Astrocyte (in vitro differentiated cells and primary cell): ENCODE results near the gene HOXB6. TPM values are rescaled to one million over a fixed set of nuclear protein-coding genes. Genes with fewer than 3 reads are reported as not detected.

ENCODE experiments used
- DNase-seq: peaks from one replicate; pipeline ENCODE4 v3.0.0-alpha.2; 2010; ENCODE audit warnings: low read depth
- FAIRE-seq: peaks from 2 replicates; lab custom pipeline; 2011; peaks lifted over from hg19 to GRCh38; lab: Jason Lieb, UNC
- H2AFZ ChIP-seq: 2 replicates; pipeline ENCODE4 v1.6.0; 2012; ENCODE audit warnings: low read depth, low read length, inconsistent platforms
- H3K27ac ChIP-seq: 2 replicates; pipeline ENCODE4 v1.5.1; 2011; ENCODE audit warnings: low read depth, low read length, inconsistent platforms
- H3K27me3 ChIP-seq: 2 replicates; pipeline ENCODE4 v1.6.0; 2011; ENCODE audit warnings: low read length, inconsistent platforms; ENCODE audit not compliant: insufficient read depth
- H3K36me3 ChIP-seq: 2 replicates; pipeline ENCODE4 v1.5.1; 2011; ENCODE audit warnings: low read length, inconsistent platforms; ENCODE audit not compliant: insufficient read depth
- H3K4me1 ChIP-seq: 2 replicates; pipeline ENCODE4 v1.5.1; 2011; ENCODE audit warnings: low read length, inconsistent platforms; ENCODE audit not compliant: insufficient read depth
- H3K4me2 ChIP-seq: 2 replicates; pipeline ENCODE4 v1.6.0; 2012; ENCODE audit warnings: low read length, inconsistent platforms
- H3K4me3 ChIP-seq: 2 replicates; pipeline ENCODE4 v1.5.1; 2011; ENCODE audit warnings: low read depth, mild to moderate bottlenecking, low read length, inconsistent platforms; ENCODE audit not compliant: insufficient read depth
- H3K79me2 ChIP-seq: 2 replicates; pipeline ENCODE4 v1.6.0; 2012; ENCODE audit warnings: mild to moderate bottlenecking, low read length, inconsistent platforms; ENCODE audit not compliant: insufficient read depth
- H3K9ac ChIP-seq: 2 replicates; pipeline ENCODE4 v1.6.0; 2012; ENCODE audit warnings: mild to moderate bottlenecking, low read length, inconsistent platforms
- H3K9me3 ChIP-seq: 2 replicates; pipeline ENCODE4 v1.5.1; 2012; ENCODE audit warnings: low read depth, mild to moderate bottlenecking, low read length, inconsistent platforms; ENCODE audit not compliant: insufficient read depth
- H4K20me1 ChIP-seq: 2 replicates; pipeline ENCODE4 v1.6.0; 2012; ENCODE audit warnings: low read length, inconsistent platforms; ENCODE audit not compliant: insufficient read depth
- H3K27ac Mint-ChIP-seq: one replicate; pipeline ENCODE4 v1.8.0; 2021; ENCODE audit warnings: mild to moderate bottlenecking, mixed read lengths; ENCODE audit not compliant: unreplicated experiment
- H3K27me3 Mint-ChIP-seq: one replicate; pipeline ENCODE4 v1.8.0; 2021; ENCODE audit warnings: low read depth, mixed read lengths; ENCODE audit not compliant: unreplicated experiment
- H3K36me3 Mint-ChIP-seq: one replicate; pipeline ENCODE4 v1.8.0; 2021; ENCODE audit warnings: low read depth, mixed read lengths; ENCODE audit not compliant: unreplicated experiment
- H3K4me1 Mint-ChIP-seq: one replicate; pipeline ENCODE4 v1.8.0; 2021; ENCODE audit warnings: low read depth, mixed read lengths; ENCODE audit not compliant: unreplicated experiment
- H3K4me3 Mint-ChIP-seq: one replicate; pipeline ENCODE4 v1.8.0; 2021; ENCODE audit warnings: mild to moderate bottlenecking, moderate library complexity, mixed read lengths; ENCODE audit not compliant: unreplicated experiment
- H3K9me3 Mint-ChIP-seq: one replicate; pipeline ENCODE4 v1.8.0; 2021; ENCODE audit warnings: mild to moderate bottlenecking, mixed read lengths; ENCODE audit not compliant: unreplicated experiment
- CTCF ChIP-seq: IDR thresholded peaks from 2 replicates; pipeline ENCODE4 v1.5.1; 2011; ENCODE audit warnings: low read depth, mild to moderate bottlenecking, inconsistent platforms, low read length, moderate library complexity; ENCODE audit not compliant: insufficient read depth
- EZH2 ChIP-seq: IDR thresholded peaks from 2 replicates; pipeline ENCODE4 v1.6.1; 2012; ENCODE audit warnings: mild to moderate bottlenecking, low read length, inconsistent platforms; ENCODE audit not compliant: insufficient read depth
- total RNA-seq: library from RNA; stranded (reverse); gene quantifications from 2 replicates; pipeline ENCODE4 v1.2.1, GENCODE V29; 2021

The HOXB6 gene
- total RNA-seq, 1 donor from 2014 or later, result not detected

DNA sequence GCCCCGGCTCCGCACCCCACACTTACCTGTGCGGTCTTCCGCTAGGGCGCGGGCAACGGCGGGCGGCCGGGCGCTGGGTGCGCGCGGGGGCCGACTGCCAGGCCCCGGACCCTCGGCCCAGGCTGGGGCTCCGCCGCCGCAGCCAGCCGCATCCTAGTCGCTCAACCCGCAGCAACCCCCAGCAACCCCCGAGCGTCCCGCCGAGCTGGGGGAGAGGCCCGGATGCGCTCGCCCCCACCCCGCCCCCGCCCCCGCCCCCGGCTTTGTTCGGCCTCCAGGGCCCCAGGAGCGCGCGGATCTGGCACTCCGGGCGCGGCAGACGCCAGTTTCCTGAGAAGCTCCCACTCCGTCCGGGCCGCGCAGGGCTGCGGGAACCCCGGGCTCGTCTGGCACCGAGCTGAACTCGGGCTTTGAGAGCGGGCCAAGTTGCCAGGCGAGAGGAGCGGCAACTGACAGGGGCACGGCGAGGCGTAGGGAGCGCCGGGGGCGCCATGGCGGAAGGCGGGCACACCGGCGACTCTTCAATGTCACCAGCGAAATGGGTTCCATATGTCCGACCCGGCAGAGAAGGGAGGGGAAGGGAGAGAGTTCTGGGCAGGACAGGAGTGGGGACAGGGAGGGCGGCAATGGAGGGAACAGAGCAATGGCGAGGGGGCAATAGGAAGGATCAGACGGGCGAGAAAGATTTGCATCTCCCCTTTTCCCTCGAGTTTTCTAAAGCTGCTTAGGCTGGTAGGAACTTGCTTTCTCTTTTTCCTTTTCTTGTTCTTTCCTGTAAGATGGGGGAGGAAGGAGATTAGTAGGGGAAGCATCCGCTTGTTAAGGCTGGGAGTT, 40.4 kb downstream of the HOXB6 start:
- Histone ChIP-seq H3K79me2 (peaks cover 94% of the 10 kb centered on the region), H2AFZ (no peak overlapping the region), H3K4me3 (peak overlapping the region; percentile 58), H3K4me1 (peaks cover 24% of the 10 kb centered on the region), H3K27ac (peak overlapping the region; percentile 65), H3K9ac (peak overlapping the region; percentile 79), H3K9me3 (no peaks in the 10 kb centered on the region), H3K36me3 (no peaks in the 10 kb centered on the region), H4K20me1 (peaks cover 9% of the 10 kb centered on the region), H3K4me2 (peak overlapping the region; percentile 86), H3K27me3 (peaks cover 85% of the 10 kb centered on the region)
- H3K36me3 Mint-ChIP-seq, result no peaks in the 10 kb centered on the region
- no peak overlapping the region for H3K4me3 Mint-ChIP-seq
- H3K27ac Mint-ChIP-seq, result no peak overlapping the region
- peaks cover 45% of the 10 kb centered on the region for H3K27me3 Mint-ChIP-seq
- H3K4me1 Mint-ChIP-seq, result no peaks in the 10 kb centered on the region
- peaks cover 20% of the 10 kb centered on the region for H3K9me3 Mint-ChIP-seq
- TF ChIP-seq EZH2 (no peak), CTCF (no peak)
- no peak for DNase-seq
- no peak for FAIRE-seq

DNA sequence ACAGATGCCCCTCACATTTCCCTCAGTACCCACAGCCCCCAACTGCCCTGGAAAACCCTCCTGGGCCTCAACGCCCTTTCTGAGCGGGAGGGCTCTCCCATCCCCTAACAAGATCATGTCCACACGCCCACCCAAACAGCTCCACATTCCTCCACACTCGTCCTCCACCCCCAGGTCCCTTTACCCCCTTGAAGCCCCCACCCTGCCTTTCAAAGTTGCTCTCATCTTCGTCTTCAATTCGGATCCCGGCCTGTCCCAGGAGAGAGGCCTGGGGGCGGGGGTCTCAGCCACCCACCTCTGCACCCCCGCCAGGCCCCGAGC, 41.0 kb downstream of the HOXB6 start:
- H3K27ac Mint-ChIP-seq, result no peak overlapping the region
- H3K79me2 ChIP-seq, result peaks cover 95% of the 10 kb centered on the region
- H3K4me1 ChIP-seq, result peaks cover 28% of the 10 kb centered on the region
- no peaks in the 10 kb centered on the region for H3K36me3 Mint-ChIP-seq
- peak overlapping the region; percentile 57 for H3K27ac ChIP-seq
- no peak overlapping the region for H3K4me3 Mint-ChIP-seq
- FAIRE-seq, result no peak
- peaks cover 9% of the 10 kb centered on the region for H4K20me1 ChIP-seq
- no peak overlapping the region for H2AFZ ChIP-seq
- peak overlapping the region; percentile 83 for H3K4me2 ChIP-seq
- DNase-seq, result no peak
- peaks cover 18% of the 10 kb centered on the region for H3K9me3 Mint-ChIP-seq
- H3K9ac ChIP-seq, result peak overlapping the region; percentile 79
- peaks cover 86% of the 10 kb centered on the region for H3K27me3 ChIP-seq
- TF ChIP-seq CTCF (no peak), EZH2 (no peak)
- no peaks in the 10 kb centered on the region for H3K4me1 Mint-ChIP-seq
- H3K9me3 ChIP-seq, result no peaks in the 10 kb centered on the region
- H3K27me3 Mint-ChIP-seq, result peaks cover 51% of the 10 kb centered on the region
- H3K36me3 ChIP-seq, result no peaks in the 10 kb centered on the region
- peak overlapping the region; percentile 58 for H3K4me3 ChIP-seq

DNA sequence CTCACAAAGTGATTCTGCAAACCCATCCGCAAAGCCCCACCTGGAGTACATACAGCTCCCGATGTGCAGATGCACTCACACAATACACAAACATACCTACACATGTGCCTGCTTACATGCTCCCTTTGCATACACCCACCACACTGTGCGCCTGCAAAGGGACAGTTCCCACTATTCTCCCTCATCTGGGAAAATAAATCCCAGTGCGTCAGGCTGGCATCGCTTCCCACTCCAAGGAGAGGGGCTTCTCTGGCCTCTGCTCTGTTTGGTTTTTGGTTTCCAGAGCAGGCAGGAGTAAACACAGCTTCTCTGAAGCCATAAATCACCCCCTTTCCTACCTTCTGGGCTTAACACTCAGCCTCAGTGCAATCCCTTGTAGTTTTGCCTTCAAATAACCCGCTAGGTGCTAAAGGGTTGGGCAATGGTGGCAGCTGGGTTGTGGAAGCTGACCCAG, 41.4 kb downstream of the HOXB6 start:
- H3K9me3 ChIP-seq, result no peaks in the 10 kb centered on the region
- peak overlapping the region; percentile 79 for H3K9ac ChIP-seq
- peaks cover 28% of the 10 kb centered on the region for H3K4me1 ChIP-seq
- H3K27me3 ChIP-seq, result peaks cover 86% of the 10 kb centered on the region
- H2AFZ ChIP-seq, result no peak overlapping the region
- DNase-seq, result no peak
- no peaks in the 10 kb centered on the region for H3K36me3 ChIP-seq
- Mint-ChIP-seq H3K4me1 (no peaks in the 10 kb centered on the region), H3K27ac (no peak overlapping the region), H3K36me3 (peaks cover 2% of the 10 kb centered on the region), H3K27me3 (peaks cover 55% of the 10 kb centered on the region), H3K4me3 (no peak overlapping the region), H3K9me3 (peaks cover 18% of the 10 kb centered on the region)
- peak overlapping the region; percentile 83 for H3K4me2 ChIP-seq
- TF ChIP-seq CTCF (no peak), EZH2 (no peak)
- H3K27ac ChIP-seq, result peak overlapping the region; percentile 57
- FAIRE-seq, result no peak
- H4K20me1 ChIP-seq, result peaks cover 9% of the 10 kb centered on the region
- peak overlapping the region; percentile 58 for H3K4me3 ChIP-seq
- H3K79me2 ChIP-seq, result peaks cover 95% of the 10 kb centered on the region
